MM.1S (cell line): ENCODE results near the gene PCP4.

Experiments
- DNase-seq: peaks from one replicate; pipeline ENCODE4 v3.0.0-alpha.2; 2015
- H2AFZ ChIP-seq: fragments of 300-600 bp; sonication (generic); 2 replicates; pipeline ENCODE4 v1.6.0; 2016; ENCODE audit warnings: antibody characterized with exemption, low read length
- H3F3A ChIP-seq: fragments of 300-600 bp; sonication (generic); 2 replicates; pipeline ENCODE4 v1.6.1; 2016; ENCODE audit warnings: mild to moderate bottlenecking, antibody characterized with exemption, low read length, moderate library complexity, mixed read lengths; ENCODE audit not compliant: insufficient read depth
- H3K27ac ChIP-seq: fragments of 300-600 bp; sonication (generic); 2 replicates; pipeline ENCODE4 v1.5.1; 2016; ENCODE audit warnings: mild to moderate bottlenecking, low read length
- H3K27me3 ChIP-seq: fragments of 300-600 bp; sonication (generic); replicated peaks from 2 replicates; pipeline ENCODE4 v1.6.0; 2016; ENCODE audit warnings: low read length; ENCODE audit not compliant: insufficient read depth
- H3K36me3 ChIP-seq: fragments of 300-600 bp; sonication (generic); replicated peaks from 2 replicates; pipeline ENCODE4 v1.6.1; 2016; ENCODE audit warnings: mild to moderate bottlenecking, low read length, mixed read lengths; ENCODE audit not compliant: insufficient read depth
- H3K4me1 ChIP-seq: fragments of 300-600 bp; sonication (generic); 2 replicates; pipeline ENCODE4 v1.6.1; 2016; ENCODE audit warnings: low read length, mixed read lengths
- H3K4me2 ChIP-seq: fragments of 300-600 bp; sonication (generic); 2 replicates; pipeline ENCODE4 v1.6.0; 2016; ENCODE audit warnings: low read depth, low read length
- H3K4me3 ChIP-seq: fragments of 300-600 bp; sonication (generic); 2 replicates; pipeline ENCODE4 v1.5.1; 2016; ENCODE audit warnings: low read length, mixed read lengths
- H3K79me2 ChIP-seq: fragments of 300-600 bp; sonication (generic); 2 replicates; pipeline ENCODE4 v1.6.1; 2016; ENCODE audit warnings: mixed run types, low read length, mixed read lengths
- H3K9ac ChIP-seq: fragments of 300-600 bp; sonication (generic); 2 replicates; pipeline ENCODE4 v1.6.1; 2016; ENCODE audit warnings: low read length, mixed read lengths
- H3K9me2 ChIP-seq: fragments of 300-600 bp; sonication (generic); replicated peaks from 2 replicates; pipeline ENCODE4 v1.6.1; 2016; ENCODE audit warnings: mild to moderate bottlenecking, low read length, mixed read lengths; ENCODE audit not compliant: insufficient read depth
- H3K9me3 ChIP-seq: fragments of 300-600 bp; sonication (generic); replicated peaks from 2 replicates; pipeline ENCODE4 v1.6.1; 2016; ENCODE audit warnings: mild to moderate bottlenecking, low read length, mixed read lengths; ENCODE audit not compliant: insufficient read depth
- H4K20me1 ChIP-seq: fragments of 300-600 bp; sonication (generic); 2 replicates; pipeline ENCODE4 v1.6.1; 2016; ENCODE audit warnings: mild to moderate bottlenecking, low read length, moderate library complexity, mixed read lengths; ENCODE audit not compliant: insufficient read depth
- EZH2 ChIP-seq: fragments of 300-600 bp; sonication (generic); optimal IDR thresholded peaks from 2 replicates; pipeline ENCODE3; 2017; ENCODE audit warnings: low read depth, mild to moderate bottlenecking, antibody characterized with exemption, low read length, mixed read lengths
- EZH2phosphoT487 ChIP-seq: fragments of 300-600 bp; sonication (generic); IDR thresholded peaks from 2 replicates; pipeline ENCODE4 v1.6.1; 2018; ENCODE audit warnings: antibody characterized with exemption, low read length
- TF ChIP-seq, protein P1 (sequence below): fragments of 300-600 bp; sonication (generic); IDR thresholded peaks from 2 replicates; pipeline ENCODE4 v1.5.1; 2016; ENCODE audit warnings: antibody characterized with exemption, low read length, mixed read lengths

Gene PCP4

DNA sequence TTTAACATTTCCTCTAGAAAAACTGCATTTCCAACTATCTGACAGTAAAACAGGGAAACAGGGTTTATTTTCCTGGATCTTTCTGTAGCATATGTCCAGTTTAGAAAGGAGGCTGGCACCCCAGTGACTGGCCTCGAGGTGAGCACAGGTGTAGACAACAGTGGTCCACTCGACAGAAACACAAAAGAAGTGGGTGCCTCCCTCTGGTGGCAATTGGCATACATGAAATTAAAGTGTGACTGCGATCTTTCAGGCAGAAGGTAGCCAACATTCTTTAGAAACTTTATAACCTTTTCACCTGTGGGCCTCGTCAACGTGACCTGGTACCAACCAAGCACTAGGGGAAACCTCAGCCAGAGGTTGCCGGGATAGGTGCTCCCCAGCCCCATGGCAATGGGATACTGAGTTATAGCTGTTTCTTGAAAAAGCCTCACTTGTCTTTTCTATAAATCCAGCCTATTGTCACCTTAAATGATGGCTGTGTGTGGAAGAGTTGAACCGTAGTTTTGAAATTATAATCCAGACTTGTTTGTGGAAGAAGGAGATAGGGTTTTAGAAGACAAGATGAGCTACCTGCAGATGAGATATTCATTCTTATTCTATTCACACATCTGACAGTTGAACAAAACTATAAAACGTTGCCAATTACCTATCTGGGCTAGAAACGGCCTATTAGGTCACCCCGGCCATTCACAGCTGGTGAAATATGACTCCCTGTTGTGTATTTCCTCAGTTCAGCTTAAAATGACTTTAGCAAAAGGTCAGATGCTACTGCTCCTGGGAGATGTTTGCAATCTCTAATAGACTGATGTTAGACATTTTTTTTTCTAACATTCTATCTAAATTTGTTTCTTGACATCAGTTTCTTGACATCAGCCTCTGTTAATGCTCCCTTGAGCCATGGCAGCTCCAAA, 44.3 kb downstream of the PCP4 start:
- H3K27ac ChIP-seq = no peak overlapping the region
- H3K9me2 ChIP-seq = no peaks in the 10 kb centered on the region
- peak; percentile 61 for DNase-seq
- no peaks in the 10 kb centered on the region for H4K20me1 ChIP-seq
- no peak overlapping the region for H2AFZ ChIP-seq
- 0 out of 2 replicates have a peak, but pooled peaks cover 28% of the 10 kb centered on the region for H3K79me2 ChIP-seq
- no peaks in the 10 kb centered on the region for H3K4me1 ChIP-seq
- H3K9me3 ChIP-seq = no peaks in the 10 kb centered on the region
- no peak overlapping the region for H3K4me3 ChIP-seq
- TF ChIP-seq, protein P1, sequence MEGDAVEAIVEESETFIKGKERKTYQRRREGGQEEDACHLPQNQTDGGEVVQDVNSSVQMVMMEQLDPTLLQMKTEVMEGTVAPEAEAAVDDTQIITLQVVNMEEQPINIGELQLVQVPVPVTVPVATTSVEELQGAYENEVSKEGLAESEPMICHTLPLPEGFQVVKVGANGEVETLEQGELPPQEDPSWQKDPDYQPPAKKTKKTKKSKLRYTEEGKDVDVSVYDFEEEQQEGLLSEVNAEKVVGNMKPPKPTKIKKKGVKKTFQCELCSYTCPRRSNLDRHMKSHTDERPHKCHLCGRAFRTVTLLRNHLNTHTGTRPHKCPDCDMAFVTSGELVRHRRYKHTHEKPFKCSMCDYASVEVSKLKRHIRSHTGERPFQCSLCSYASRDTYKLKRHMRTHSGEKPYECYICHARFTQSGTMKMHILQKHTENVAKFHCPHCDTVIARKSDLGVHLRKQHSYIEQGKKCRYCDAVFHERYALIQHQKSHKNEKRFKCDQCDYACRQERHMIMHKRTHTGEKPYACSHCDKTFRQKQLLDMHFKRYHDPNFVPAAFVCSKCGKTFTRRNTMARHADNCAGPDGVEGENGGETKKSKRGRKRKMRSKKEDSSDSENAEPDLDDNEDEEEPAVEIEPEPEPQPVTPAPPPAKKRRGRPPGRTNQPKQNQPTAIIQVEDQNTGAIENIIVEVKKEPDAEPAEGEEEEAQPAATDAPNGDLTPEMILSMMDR = peak; percentile 68
- TF ChIP-seq EZH2phosphoT487 = no peak
- no peak overlapping the region for H3K9ac ChIP-seq
- H3K4me2 ChIP-seq = no peak overlapping the region
- no peaks in the 10 kb centered on the region for H3K27me3 ChIP-seq
- H3F3A ChIP-seq = no peaks in the 10 kb centered on the region
- peaks cover 3% of the 10 kb centered on the region; the same call in 1 of the 2 replicates for H3K36me3 ChIP-seq

DNA sequence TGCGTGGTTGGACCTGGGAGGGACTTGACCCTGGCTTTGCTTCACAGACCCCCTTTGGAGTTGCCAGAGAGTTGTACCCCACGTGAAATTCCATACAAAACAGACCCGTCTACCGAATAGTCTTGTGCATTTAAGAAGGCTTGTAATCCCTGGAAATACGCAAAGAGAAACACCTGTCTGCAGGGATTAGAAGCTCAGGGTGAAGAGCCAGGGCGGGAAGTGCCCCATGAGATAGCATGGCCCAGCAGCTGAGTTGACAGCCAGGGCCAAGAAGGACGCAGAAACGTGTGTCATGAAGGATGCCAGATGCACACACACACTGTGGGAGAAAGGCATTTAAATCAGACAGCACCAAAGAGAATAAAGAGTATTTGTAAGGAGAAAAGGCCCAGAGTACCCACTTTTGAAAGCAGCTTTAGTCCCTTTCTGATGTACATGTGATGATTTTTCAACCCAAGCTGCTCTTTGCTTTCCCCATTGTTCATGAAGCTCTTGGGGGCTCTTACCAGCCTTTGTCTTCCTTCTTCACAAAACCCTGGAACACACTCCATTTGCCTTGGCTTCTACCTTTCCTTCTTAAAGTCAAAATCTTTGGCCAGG, 46.6 kb downstream of the PCP4 start:
- no peak for TF ChIP-seq EZH2
- no peak for TF ChIP-seq EZH2phosphoT487
- TF ChIP-seq, protein P1 = no peak
- no peak overlapping the region for H3K9ac ChIP-seq
- no peaks in the 10 kb centered on the region for H3K9me3 ChIP-seq
- no peaks in the 10 kb centered on the region for H3K4me1 ChIP-seq
- H3K9me2 ChIP-seq = no peaks in the 10 kb centered on the region
- H2AFZ ChIP-seq = no peak overlapping the region
- H3K79me2 ChIP-seq = 0 out of 2 replicates have a peak, but pooled peaks cover 34% of the 10 kb centered on the region
- no peak overlapping the region for H3K27ac ChIP-seq
- DNase-seq = no peak
- H3K36me3 ChIP-seq = peaks cover 3% of the 10 kb centered on the region; the same call in 1 of the 2 replicates
- no peak overlapping the region for H3K4me3 ChIP-seq
- no peaks in the 10 kb centered on the region for H3K27me3 ChIP-seq
- H4K20me1 ChIP-seq = no peaks in the 10 kb centered on the region
- H3F3A ChIP-seq = no peaks in the 10 kb centered on the region
- H3K4me2 ChIP-seq = no peak overlapping the region

DNA sequence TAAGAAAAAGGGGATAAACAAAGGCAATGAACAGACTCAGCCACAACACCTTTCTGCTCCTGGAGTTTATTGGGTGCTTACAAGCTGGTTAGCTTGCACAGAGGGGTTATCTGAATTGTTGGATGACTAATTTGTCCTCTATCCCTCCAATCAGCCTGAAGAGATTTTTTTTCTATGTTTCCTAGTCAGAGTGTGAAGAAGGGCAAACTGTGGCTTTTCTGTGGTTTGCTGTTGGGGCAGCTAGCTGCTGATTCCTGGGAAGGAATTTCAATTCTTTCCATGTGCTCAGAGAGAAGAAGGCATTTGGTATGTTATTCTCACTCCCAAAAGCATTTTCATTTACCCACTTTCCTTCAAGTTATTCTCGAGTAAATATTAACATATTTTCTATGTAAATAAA, 48.6 kb downstream of the PCP4 start:
- peaks cover 3% of the 10 kb centered on the region; the same call in 1 of the 2 replicates for H3K36me3 ChIP-seq
- H3K9ac ChIP-seq = no peak overlapping the region
- H3K27me3 ChIP-seq = no peaks in the 10 kb centered on the region
- no peak for DNase-seq
- H3K4me3 ChIP-seq = no peak overlapping the region
- H2AFZ ChIP-seq = no peak overlapping the region
- no peaks in the 10 kb centered on the region for H3F3A ChIP-seq
- no peaks in the 10 kb centered on the region for H3K9me2 ChIP-seq
- TF ChIP-seq, protein P1 = no peak
- TF ChIP-seq EZH2 (no peak), EZH2phosphoT487 (no peak)
- peaks cover 44% of the 10 kb centered on the region for H3K79me2 ChIP-seq
- H3K9me3 ChIP-seq = no peaks in the 10 kb centered on the region
- no peak overlapping the region for H3K4me2 ChIP-seq
- no peak overlapping the region for H3K27ac ChIP-seq
- no peaks in the 10 kb centered on the region for H4K20me1 ChIP-seq
- no peaks in the 10 kb centered on the region for H3K4me1 ChIP-seq
